Activated CD4-positive, alpha-beta memory T cell treated with anti-CD3 and anti-CD28 coated beads for 36 hours (primary cell): ENCODE data around the gene HMGN4. TPM values are rescaled to one million over a fixed set of nuclear protein-coding genes. Genes with fewer than 3 reads are reported as not detected.
"Not testable (repeated sequence)": the region's sequence is repeated elsewhere in the genome, so short reads cannot be mapped to it uniquely, and the experiment has no call there.

Source experiments
- CTCF ChIA-PET: fragments of 350-600 bp; sonication (Branson Sonifier 250); formaldehyde crosslinking; loops from one replicate; lab custom pipeline; 2021; ENCODE audit warnings: antibody characterized with exemption, inconsistent platforms; lab: Charles Lee
- POLR2A ChIA-PET: fragments of 350-600 bp; sonication (Branson Sonifier 250); formaldehyde crosslinking; loops from one replicate; lab custom pipeline; 2021; ENCODE audit warnings: antibody characterized with exemption; lab: Charles Lee
- DNase-seq: peaks from one replicate; pipeline ENCODE4 v3.0.0-alpha.2; 2020
- H3K27ac Mint-ChIP-seq: one replicate; pipeline ENCODE4 v1.8.0; 2021; ENCODE audit warnings: mixed read lengths
- H3K27me3 Mint-ChIP-seq: one replicate; pipeline ENCODE4 v1.8.0; 2021; ENCODE audit warnings: mixed read lengths
- H3K36me3 Mint-ChIP-seq: one replicate; pipeline ENCODE4 v1.8.0; 2021; ENCODE audit warnings: mixed read lengths
- H3K4me1 Mint-ChIP-seq: one replicate; pipeline ENCODE4 v1.8.0; 2021; ENCODE audit warnings: low read depth, mixed read lengths
- H3K4me3 Mint-ChIP-seq: one replicate; pipeline ENCODE4 v1.8.0; 2021; ENCODE audit warnings: mild to moderate bottlenecking, mixed read lengths
- H3K9me3 Mint-ChIP-seq: one replicate; pipeline ENCODE4 v1.8.0; 2021; ENCODE audit warnings: mixed read lengths
- intact Hi-C: fragments of 100-400 bp; cut with micrococcal nuclease; formaldehyde crosslinking; loops from one replicate; pipeline ENCODE4 v1.15.1; 2023
- total RNA-seq, 2 experiments: library from RNA; stranded (reverse); gene quantifications; one replicate each; pipeline ENCODE4 v1.2.3, GENCODE V29; 2021

Gene HMGN4
- total RNA-seq, 2 experiments from 2014 or later = 93.2 to 96.0 TPM

DNA sequence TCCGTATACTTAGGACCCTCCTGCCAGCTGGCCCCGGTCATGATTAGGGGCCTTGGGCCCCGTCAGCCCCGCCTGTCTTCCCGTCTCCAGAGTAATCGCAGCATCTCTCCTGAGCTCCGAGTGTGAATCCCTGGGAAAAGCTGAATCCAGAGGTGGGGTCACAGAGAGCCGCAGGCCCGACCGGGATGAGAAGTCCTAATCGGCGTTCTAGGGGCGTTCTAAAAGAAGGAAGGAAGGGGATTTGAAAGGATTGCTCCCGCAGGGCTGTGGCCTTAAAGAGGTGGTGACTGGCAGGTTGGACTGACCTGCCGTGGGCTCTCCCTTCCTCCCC is 371 bp downstream of the HMGN4 start:
- Mint-ChIP-seq H3K27me3 (peaks cover 2% of the 10 kb centered on the region), H3K27ac (peak overlapping the region; percentile 97), H3K4me1 (peaks cover 64% of the 10 kb centered on the region), H3K4me3 (peak overlapping the region; percentile 84), H3K36me3 (peaks cover 26% of the 10 kb centered on the region), H3K9me3 (no peaks in the 10 kb centered on the region)
- POLR2A ChIA-PET = interaction anchor here (1.3 to 1.9 kb wide), 5 partner anchors 12 to 1327 kb away, joined by 4 to 9 read pairs (median 7); a partner anchor contains a TSS
- intact Hi-C loops = loop anchor here (5.0 to 10.0 kb wide), 4 partner anchors 59 to 966 kb away; partner anchors contain the start of gene ABT1
- DNase-seq = no peak
- CTCF ChIA-PET = interaction anchor here (0.9 to 3.0 kb wide), 3 partner anchors 15 to 57 kb away, joined by 3 to 16 read pairs (median 12); no protein-coding TSS in a partner anchor

DNA sequence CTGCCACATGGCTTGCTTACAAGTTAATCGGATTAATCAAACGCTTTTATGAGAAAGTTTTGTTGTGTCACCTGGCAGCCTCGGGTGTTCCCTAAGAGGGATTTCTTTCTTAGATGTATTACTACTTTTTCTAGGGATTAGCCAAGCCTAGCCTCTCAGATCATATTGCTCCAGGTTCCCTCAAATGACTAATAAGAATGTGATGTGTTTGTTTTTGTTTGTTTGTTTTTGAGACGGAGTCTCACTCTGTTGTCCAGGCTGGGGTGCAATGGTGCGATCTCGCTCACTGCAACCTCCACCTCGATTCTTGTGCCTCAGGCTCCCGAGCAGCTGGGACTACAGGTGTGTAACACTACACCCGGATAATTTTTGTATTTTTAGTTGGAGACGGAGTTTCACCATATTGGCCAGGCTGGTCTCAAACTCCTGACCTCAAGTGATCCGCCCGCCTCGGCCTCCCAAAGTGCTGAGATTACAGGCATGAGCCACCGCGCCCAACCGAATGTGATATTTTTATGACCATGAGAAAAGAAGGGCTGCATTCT is 977 bp downstream of the HMGN4 start:
- intact Hi-C loops = loop anchor here (1.0 to 10.0 kb wide), 5 partner anchors 9 to 966 kb away; partner anchors contain the start of gene ABT1
- H3K4me1 Mint-ChIP-seq = peaks cover 65% of the 10 kb centered on the region

DNA sequence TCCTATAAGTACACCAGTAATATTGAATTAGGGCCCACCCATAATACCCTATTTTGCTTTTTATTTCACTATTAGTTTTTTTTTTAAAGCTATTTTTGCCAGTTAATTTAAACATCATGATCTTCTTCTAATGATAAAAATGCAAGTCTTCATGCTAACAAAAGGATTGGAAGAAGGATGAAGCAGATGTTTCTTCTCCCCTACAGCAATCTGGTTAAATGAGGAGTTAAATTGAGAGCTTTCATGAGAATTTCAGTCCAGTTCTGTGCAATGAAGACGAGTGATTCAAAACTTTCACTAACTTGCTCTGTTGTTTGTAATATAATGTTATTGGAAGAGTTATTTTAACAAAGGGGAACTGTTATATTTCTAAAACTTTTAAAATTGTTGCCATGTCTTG is 3.4 kb downstream of the HMGN4 start:
- H3K9me3 Mint-ChIP-seq = no peaks in the 10 kb centered on the region
- ChIA-PET CTCF (no interaction called here), POLR2A (interaction anchor here (1.2 kb wide), 1 partner anchor 67 kb away, joined by 3 read pairs; no protein-coding TSS in a partner anchor)
- H3K4me1 Mint-ChIP-seq = peaks cover 57% of the 10 kb centered on the region
- no peak overlapping the region for H3K27ac Mint-ChIP-seq
- H3K4me3 Mint-ChIP-seq = no peak overlapping the region
- peaks cover 40% of the 10 kb centered on the region for H3K36me3 Mint-ChIP-seq
- no peak for DNase-seq
- intact Hi-C loops = no loop called here
- peaks cover 2% of the 10 kb centered on the region for H3K27me3 Mint-ChIP-seq

More for the DNA sequence above, 977 bp downstream of the HMGN4 start:
- POLR2A ChIA-PET = interaction anchor here (1.4 to 1.9 kb wide), 3 partner anchors 11 to 254 kb away, joined by 7 to 8 read pairs (median 7); a partner anchor contains a TSS
- Mint-ChIP-seq H3K36me3 (peaks cover 30% of the 10 kb centered on the region), H3K9me3 (no peaks in the 10 kb centered on the region), H3K4me3 (peak overlapping the region; percentile 84), H3K27me3 (peaks cover 2% of the 10 kb centered on the region), H3K27ac (peak overlapping the region; percentile 97)
- no peak for DNase-seq
- CTCF ChIA-PET = interaction anchor here (2.3 to 3.0 kb wide), 2 partner anchors 14 to 56 kb away, joined by 12 to 16 read pairs; no protein-coding TSS in a partner anchor

DNA sequence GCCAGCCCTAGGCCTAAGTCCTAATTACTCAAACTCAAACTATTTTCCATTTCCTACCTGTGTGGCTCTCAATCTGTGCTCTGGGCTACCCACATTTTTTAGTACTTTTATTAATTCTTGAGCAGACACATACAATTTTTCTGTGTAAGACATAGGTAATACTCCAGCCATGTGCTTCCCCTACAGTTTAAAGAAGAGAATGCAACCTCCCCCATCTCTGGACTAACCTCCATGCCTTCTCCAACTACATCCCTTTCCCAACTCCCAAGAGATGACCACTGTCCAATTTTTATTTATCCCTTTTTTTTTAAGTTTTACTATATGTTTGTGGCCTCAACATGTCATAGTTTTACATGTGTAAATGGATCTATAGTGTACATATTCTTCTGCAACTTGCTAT is 5.8 kb downstream of the HMGN4 start:
- no peak for DNase-seq
- ChIA-PET POLR2A (no interaction called here), CTCF (no interaction called here)
- H3K36me3 Mint-ChIP-seq = peaks cover 37% of the 10 kb centered on the region
- H3K9me3 Mint-ChIP-seq = no peaks in the 10 kb centered on the region
- intact Hi-C loops = no loop called here
- H3K4me3 Mint-ChIP-seq = no peak overlapping the region
- peaks cover 44% of the 10 kb centered on the region for H3K4me1 Mint-ChIP-seq
- no peak overlapping the region for H3K27ac Mint-ChIP-seq
- H3K27me3 Mint-ChIP-seq = no peaks in the 10 kb centered on the region

DNA sequence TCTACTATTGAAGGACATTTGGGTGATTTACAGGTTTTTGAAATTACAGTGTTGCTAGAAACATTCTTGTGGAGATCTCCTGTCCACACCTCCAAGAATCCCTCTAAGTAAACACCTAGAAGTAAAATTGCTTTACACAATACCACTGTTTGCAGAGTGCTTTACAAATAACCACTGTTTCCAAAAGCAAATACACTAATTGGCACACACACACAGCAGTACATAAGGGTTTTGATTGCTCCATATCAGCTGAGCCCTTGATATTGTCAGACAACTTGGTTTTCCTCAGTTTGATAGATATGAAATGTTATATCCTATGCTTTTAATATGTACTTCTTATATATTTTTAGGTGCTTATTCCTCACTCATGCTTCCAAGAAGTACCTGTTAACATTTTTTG is 6.3 kb downstream of the HMGN4 start:
- H3K4me1 Mint-ChIP-seq = peaks cover 41% of the 10 kb centered on the region
- no peaks in the 10 kb centered on the region for H3K9me3 Mint-ChIP-seq

DNA sequence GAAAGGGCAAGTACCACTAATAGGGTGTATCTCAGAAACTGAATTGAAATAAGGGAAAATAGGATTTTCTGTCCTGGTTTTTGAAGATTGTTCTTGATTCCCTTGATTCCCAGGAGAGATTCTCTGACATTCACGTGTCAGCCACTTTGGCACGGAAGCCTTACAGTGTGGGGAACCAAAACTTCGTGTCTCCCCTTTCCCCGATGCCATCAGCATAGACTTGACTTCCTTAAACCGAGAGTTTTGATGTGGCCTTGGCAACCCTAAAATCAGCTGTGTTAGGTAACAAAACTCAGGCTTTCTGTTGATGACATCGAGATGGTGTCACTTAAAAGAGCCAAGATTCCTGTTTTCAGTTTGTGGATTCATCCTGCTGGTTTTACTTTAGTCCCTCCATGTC is 7.5 kb downstream of the HMGN4 start:
- Mint-ChIP-seq H3K4me3 (no peak overlapping the region), H3K27me3 (no peaks in the 10 kb centered on the region), H3K4me1 (peaks cover 41% of the 10 kb centered on the region), H3K27ac (no peak overlapping the region), H3K36me3 (peaks cover 31% of the 10 kb centered on the region), H3K9me3 (no peaks in the 10 kb centered on the region)
- ChIA-PET POLR2A (no interaction called here), CTCF (interaction anchor here (0.6 to 1.5 kb wide), 2 partner anchors 12 to 135 kb away, joined by 3 to 5 read pairs; no protein-coding TSS in a partner anchor)
- intact Hi-C loops = no loop called here
- no peak for DNase-seq

More for the DNA sequence above, 6.3 kb downstream of the HMGN4 start:
- Mint-ChIP-seq H3K27me3 (no peaks in the 10 kb centered on the region), H3K27ac (no peak overlapping the region), H3K4me3 (no peak overlapping the region), H3K36me3 (peaks cover 37% of the 10 kb centered on the region)
- ChIA-PET CTCF (interaction anchor here (1.5 kb wide), 1 partner anchor 11 kb away, joined by 5 read pairs; no protein-coding TSS in a partner anchor), POLR2A (no interaction called here)
- DNase-seq = no peak
- intact Hi-C loops = no loop called here

DNA sequence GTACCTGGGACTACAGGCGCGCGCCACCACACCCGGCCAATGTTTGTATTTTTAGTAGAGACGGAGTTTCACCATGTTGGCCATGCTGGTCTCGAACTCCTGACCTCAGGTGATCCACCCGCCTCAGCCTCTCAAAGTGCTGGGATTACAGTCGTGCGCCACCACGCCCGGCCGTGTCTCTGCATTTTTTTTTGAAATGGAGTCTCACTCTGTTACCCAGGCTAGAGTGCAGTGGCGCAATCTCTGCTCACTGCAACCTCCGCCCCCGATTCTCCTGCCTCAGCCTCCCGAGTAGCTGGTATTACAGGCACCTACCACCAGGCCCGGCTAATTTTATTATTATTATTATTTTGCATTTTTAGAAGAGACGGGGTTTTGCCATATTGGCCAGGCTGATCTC is 9.2 kb downstream of the HMGN4 start:
- Mint-ChIP-seq H3K36me3 (peaks cover 21% of the 10 kb centered on the region), H3K4me1 (peaks cover 27% of the 10 kb centered on the region)
- CTCF ChIA-PET = interaction anchor here (0.7 to 1.0 kb wide), 2 partner anchors 167 to 206 kb away, joined by 3 to 5 read pairs; no protein-coding TSS in a partner anchor
- H3K9me3 Mint-ChIP-seq, H3K27ac Mint-ChIP-seq, intact Hi-C loops, H3K4me3 Mint-ChIP-seq, H3K27me3 Mint-ChIP-seq, DNase-seq: not testable (repeated sequence)
- POLR2A ChIA-PET = interaction anchor here (1.4 kb wide), 1 partner anchor 9 kb away, joined by 3 read pairs; the partner anchor contains the start of gene HMGN4

DNA sequence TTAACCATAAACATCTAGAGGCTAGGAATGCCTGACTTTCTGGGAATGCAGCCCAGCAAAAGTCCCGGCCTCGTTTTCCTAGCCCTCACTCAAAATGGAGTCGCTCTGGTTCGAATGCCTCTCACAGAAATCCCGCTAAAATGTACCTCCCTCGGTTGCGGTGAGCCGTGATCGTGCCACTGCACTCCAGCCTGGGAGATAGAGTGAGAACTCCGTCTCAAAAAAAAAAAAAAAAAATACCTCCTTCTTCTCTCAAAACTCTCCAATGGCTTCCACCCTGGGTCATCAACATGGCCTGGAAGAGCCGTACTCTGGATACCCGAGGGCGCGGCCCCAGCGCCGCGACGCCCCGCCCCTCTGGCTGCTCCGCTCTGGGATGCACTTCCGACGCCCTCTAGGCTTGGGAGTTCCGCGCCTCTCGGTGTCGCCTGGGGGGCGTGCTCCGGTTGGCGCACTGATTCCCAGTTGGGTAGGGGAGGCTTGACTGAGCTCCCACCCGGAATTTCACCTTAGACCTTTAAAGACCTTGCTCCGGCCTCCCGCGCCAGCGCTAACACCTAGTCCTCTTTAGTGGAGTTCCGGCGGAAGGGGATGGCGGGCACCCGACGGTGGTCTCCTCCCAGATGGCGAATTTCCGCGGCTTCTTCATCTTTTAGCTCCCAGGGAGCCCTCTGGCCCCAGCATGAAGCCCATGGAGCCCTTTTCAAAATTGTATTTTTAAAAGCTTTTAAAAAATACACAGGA is 12.3 kb downstream of the HMGN4 start:
- POLR2A ChIA-PET = interaction anchor here (0.7 to 1.3 kb wide), 4 partner anchors 12 to 21 kb away, joined by 3 to 8 read pairs (median 3); partner anchors contain the start of gene HMGN4
- intact Hi-C loops = loop anchor here (5.0 kb wide), 2 partner anchors 223 to 1202 kb away; no protein-coding TSS in a partner anchor
- H3K36me3 Mint-ChIP-seq = peaks cover 7% of the 10 kb centered on the region
- peak overlapping the region; percentile 88 for H3K4me3 Mint-ChIP-seq
- no peaks in the 10 kb centered on the region for H3K9me3 Mint-ChIP-seq
- DNase-seq = peak; percentile 70
- no peaks in the 10 kb centered on the region for H3K27me3 Mint-ChIP-seq
- H3K27ac Mint-ChIP-seq = peak overlapping the region; percentile 75
- CTCF ChIA-PET = interaction anchor here (0.7 to 1.2 kb wide), 4 partner anchors 13 to 228 kb away, joined by 3 to 5 read pairs (median 3); no protein-coding TSS in a partner anchor
- H3K4me1 Mint-ChIP-seq = peaks cover 13% of the 10 kb centered on the region

DNA sequence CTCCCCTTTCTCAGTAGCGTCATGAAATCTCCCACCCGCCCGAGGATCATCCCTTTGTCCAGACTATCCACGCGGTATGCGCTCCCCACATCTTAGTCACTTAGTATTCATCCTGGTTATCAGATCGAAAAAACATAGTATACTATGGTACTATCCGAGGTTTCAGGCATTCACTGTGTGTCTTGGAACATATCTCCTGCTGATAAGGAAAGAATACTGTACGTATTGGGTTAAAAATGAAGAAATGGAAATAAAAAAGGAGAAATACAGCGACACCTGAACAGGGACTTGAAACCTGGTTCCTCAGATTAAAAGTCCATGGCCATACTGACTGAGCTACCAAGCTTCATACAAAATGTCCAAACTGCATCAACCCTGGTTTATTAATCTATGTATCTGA is 14.0 kb downstream of the HMGN4 start:
- no peak for DNase-seq
- no peak overlapping the region for H3K27ac Mint-ChIP-seq
- H3K36me3 Mint-ChIP-seq = no peaks in the 10 kb centered on the region
- CTCF ChIA-PET = interaction anchor here (1.0 to 2.1 kb wide), 2 partner anchors 15 to 210 kb away, joined by 5 to 16 read pairs; partner anchors contain the start of gene HMGN4
- H3K4me1 Mint-ChIP-seq = peaks cover 23% of the 10 kb centered on the region
- H3K27me3 Mint-ChIP-seq = no peaks in the 10 kb centered on the region
- H3K9me3 Mint-ChIP-seq = no peaks in the 10 kb centered on the region
- intact Hi-C loops = loop anchor here (5.0 kb wide), 2 partner anchors 225 to 1200 kb away; no protein-coding TSS in a partner anchor
- POLR2A ChIA-PET = interaction anchor here (1.0 kb wide), 1 partner anchor 15 kb away, joined by 3 read pairs; no protein-coding TSS in a partner anchor
- H3K4me3 Mint-ChIP-seq = no peak overlapping the region

DNA sequence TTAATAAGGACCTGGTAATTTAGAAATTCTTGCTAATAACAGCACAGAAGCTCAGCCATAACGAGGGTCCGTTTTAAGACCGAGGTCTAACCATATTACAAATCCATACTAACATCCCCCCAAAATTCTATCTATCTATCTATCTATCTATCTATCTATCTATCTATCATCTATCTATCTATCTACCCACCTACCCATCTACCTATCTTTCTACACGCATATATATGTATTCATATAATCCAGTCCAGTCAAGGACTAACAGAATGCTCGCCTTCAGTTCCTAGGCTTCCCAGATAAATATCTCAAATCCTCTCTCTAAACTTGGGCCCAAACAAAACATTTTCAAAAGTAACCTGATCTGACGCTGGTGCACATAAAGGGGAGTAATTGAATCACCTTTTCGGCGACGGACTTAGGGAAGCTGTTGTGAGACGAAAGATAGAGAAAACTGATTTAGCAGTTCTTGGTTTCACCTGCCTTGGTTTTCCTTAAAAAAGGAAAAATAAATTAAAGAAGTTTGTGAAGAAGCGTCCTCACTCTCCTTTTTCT is 14.5 kb downstream of the HMGN4 start:
- intact Hi-C loops = loop anchor here (1.0 to 5.0 kb wide), 6 partner anchors 15 to 1200 kb away; no protein-coding TSS in a partner anchor
- no peaks in the 10 kb centered on the region for H3K27me3 Mint-ChIP-seq
- H3K4me1 Mint-ChIP-seq = peaks cover 23% of the 10 kb centered on the region
- POLR2A ChIA-PET = interaction anchor here (1.0 kb wide), 1 partner anchor 16 kb away, joined by 3 read pairs; no protein-coding TSS in a partner anchor
- H3K9me3 Mint-ChIP-seq = no peaks in the 10 kb centered on the region
- CTCF ChIA-PET = interaction anchor here (1.0 to 2.7 kb wide), 5 partner anchors 15 to 1200 kb away, joined by 3 to 21 read pairs (median 9); partner anchors contain the start of gene HMGN4
- DNase-seq = no peak
- H3K4me3 Mint-ChIP-seq = no peak overlapping the region
- no peaks in the 10 kb centered on the region for H3K36me3 Mint-ChIP-seq
- H3K27ac Mint-ChIP-seq = no peak overlapping the region

DNA sequence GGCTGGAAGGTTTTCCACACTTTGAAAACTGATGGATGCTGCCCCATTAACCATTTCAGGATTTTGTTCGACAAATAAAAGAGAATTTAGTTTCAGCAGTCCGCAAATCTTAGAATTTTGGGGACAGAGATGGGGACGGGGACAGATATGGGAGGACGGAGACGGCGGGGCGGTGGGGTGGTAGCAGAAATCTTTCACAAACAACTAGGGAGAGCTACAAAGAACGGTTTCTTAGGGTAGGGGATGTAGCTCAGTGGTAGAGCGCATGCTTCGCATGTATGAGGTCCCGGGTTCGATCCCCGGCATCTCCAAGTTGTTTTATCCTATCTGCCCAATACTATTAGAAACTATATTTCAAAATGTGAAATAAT is 15.1 kb downstream of the HMGN4 start:
- POLR2A ChIA-PET = interaction anchor here (1.0 to 1.6 kb wide), 3 partner anchors 16 to 268 kb away, joined by 3 to 4 read pairs (median 3); a partner anchor contains a TSS
- Mint-ChIP-seq H3K4me3 (no peak overlapping the region), H3K9me3 (no peaks in the 10 kb centered on the region), H3K4me1 (peaks cover 23% of the 10 kb centered on the region), H3K27ac (no peak overlapping the region), H3K36me3 (no peaks in the 10 kb centered on the region), H3K27me3 (no peaks in the 10 kb centered on the region)
- DNase-seq = peak; percentile 85
- intact Hi-C loops = loop anchor here (1.0 to 5.0 kb wide), 6 partner anchors 16 to 1199 kb away; no protein-coding TSS in a partner anchor
- CTCF ChIA-PET = interaction anchor here (1.0 to 2.7 kb wide), 8 partner anchors 16 to 1199 kb away, joined by 3 to 21 read pairs (median 10); partner anchors contain the start of gene HMGN4
